Cardiac muscle cell (in vitro differentiated cells and primary cell): ENCODE data around the gene SIRPD. TPM values are rescaled to one million over a fixed set of nuclear protein-coding genes. Genes with fewer than 3 reads are reported as not detected.

Experiments used
- DNase-seq, 2 donors: peaks; one replicate each; pipeline versions ENCODE4 v3.0.0 to v3.0.0-alpha.2; 2010 to 2017; ENCODE audit warnings: low read depth in 1 of 2, low spot score in 1 of 2
- H3K27ac ChIP-seq: fragments of 200-600 bp; sonication (generic); 2 replicates; pipeline ENCODE4 v1.5.1; 2016
- H3K27me3 ChIP-seq: fragments of 200-600 bp; sonication (generic); 2 replicates; pipeline ENCODE4 v1.6.0; 2016; ENCODE audit warnings: control low read depth
- H3K36me3 ChIP-seq: fragments of 200-600 bp; sonication (generic); 2 replicates; pipeline ENCODE4 v1.5.1; 2016; ENCODE audit warnings: control low read depth
- H3K4me1 ChIP-seq: fragments of 200-600 bp; sonication (generic); 2 replicates; pipeline ENCODE4 v1.8.1; 2017; ENCODE audit warnings: low read depth, mild to moderate bottlenecking, mixed run types
- H3K4me3 ChIP-seq: fragments of 200-600 bp; sonication (generic); 2 replicates; pipeline ENCODE4 v1.5.1; 2016; ENCODE audit warnings: mild to moderate bottlenecking
- H3K9me3 ChIP-seq: fragments of 200-600 bp; sonication (generic); 2 replicates; pipeline ENCODE4 v1.5.1; 2017; ENCODE audit warnings: low read depth, mild to moderate bottlenecking, control low read depth
- polyA plus RNA-seq: library from polyadenylated mRNA; unstranded; fragments of >200 nt; fragmentation: Nextera tagmentation; extraction: Ambion mirVana; gene quantifications from 2 replicates; pipeline ENCODE4 v1.2.1, GENCODE V29; 2016
- total RNA-seq: library from RNA; depleted of rRNA; stranded (reverse); fragments of >200 nt; gene quantifications from 2 replicates; pipeline ENCODE4 v1.2.3, GENCODE V29; 2016
- TF ChIP-seq, protein P1 (sequence below): IDR thresholded peaks from 2 replicates; pipeline ENCODE4 v1.5.1; 2012; ENCODE audit warnings: low read depth, mild to moderate bottlenecking, low read length

SIRPD gene
- total and polyA plus RNA-seq, 2 experiments from 2014 or later, result not detected

DNA sequence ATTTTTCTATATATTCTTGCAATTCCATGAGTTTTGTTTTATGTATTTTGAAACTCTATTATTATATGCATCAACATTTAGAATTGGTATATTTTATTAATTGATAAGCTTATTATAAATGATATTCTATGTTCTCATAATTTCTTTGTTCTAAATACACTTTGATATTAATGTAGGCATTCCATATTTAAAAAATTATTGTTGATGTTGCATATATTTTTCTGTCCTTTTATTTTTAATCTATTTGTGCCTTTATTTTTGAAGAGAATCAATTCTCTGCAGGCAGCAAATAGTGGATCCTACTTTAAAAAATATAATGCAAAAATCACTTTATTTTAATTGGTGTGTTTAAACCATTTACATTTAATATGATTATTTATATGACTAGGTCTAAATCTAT is 29.6 kb downstream of the SIRPD start:
- Histone ChIP-seq H3K4me1 (no peaks in the 10 kb centered on the region), H3K4me3 (no peak overlapping the region), H3K27me3 (peaks cover 4% of the 10 kb centered on the region), H3K36me3 (no peaks in the 10 kb centered on the region), H3K27ac (no peak overlapping the region), H3K9me3 (no peaks in the 10 kb centered on the region)
- TF ChIP-seq, protein P1, sequence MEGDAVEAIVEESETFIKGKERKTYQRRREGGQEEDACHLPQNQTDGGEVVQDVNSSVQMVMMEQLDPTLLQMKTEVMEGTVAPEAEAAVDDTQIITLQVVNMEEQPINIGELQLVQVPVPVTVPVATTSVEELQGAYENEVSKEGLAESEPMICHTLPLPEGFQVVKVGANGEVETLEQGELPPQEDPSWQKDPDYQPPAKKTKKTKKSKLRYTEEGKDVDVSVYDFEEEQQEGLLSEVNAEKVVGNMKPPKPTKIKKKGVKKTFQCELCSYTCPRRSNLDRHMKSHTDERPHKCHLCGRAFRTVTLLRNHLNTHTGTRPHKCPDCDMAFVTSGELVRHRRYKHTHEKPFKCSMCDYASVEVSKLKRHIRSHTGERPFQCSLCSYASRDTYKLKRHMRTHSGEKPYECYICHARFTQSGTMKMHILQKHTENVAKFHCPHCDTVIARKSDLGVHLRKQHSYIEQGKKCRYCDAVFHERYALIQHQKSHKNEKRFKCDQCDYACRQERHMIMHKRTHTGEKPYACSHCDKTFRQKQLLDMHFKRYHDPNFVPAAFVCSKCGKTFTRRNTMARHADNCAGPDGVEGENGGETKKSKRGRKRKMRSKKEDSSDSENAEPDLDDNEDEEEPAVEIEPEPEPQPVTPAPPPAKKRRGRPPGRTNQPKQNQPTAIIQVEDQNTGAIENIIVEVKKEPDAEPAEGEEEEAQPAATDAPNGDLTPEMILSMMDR, result no peak
- DNase-seq, result no peak

DNA sequence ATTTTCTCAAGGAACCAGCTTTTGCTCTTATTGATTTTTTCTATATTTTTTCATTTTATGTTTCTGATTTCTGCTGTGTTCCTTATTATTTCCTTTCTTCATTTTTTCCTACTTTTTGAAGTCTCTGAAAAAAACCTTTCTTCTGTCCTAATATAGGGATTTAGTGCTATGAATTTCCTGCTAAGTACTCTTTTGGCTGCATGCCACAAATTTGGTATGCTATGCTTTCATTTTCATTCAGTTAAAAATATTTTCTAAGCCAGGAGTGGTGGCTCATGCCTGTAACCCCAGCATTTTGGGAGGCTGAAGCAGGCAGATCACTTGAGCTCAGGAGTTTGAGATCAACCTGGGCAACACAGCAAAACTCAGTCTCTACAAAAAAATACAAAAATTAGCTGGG is 30.6 kb downstream of the SIRPD start:
- peak in 1 of 2 donors; percentile 43 for DNase-seq
- Histone ChIP-seq H3K36me3 (no peaks in the 10 kb centered on the region), H3K27me3 (peaks cover 4% of the 10 kb centered on the region), H3K4me1 (no peaks in the 10 kb centered on the region), H3K9me3 (no peaks in the 10 kb centered on the region), H3K27ac (no peak overlapping the region), H3K4me3 (no peak overlapping the region)
- TF ChIP-seq, protein P1, result no peak

DNA sequence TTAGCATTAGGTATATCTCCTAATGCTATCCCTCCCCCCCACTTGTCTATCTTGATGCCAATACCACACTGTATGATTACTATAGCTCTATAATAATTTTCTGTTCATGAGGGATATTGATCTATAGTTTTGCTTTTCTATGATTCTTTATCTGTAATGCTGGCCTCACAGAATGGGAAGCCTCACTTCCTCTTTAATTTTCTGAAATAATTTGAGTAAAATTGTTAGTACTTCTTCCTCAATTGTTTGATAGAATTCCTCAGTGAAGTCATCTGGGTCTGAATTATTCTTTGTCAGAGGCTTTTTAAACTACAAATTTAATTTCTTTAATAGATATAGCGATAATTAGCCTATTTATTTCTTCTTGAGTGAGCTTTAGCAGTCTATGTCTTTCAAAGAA is 31.2 kb downstream of the SIRPD start:
- Histone ChIP-seq H3K27me3 (peaks cover 4% of the 10 kb centered on the region), H3K4me1 (no peaks in the 10 kb centered on the region), H3K4me3 (no peak overlapping the region), H3K27ac (no peak overlapping the region), H3K9me3 (no peaks in the 10 kb centered on the region), H3K36me3 (no peaks in the 10 kb centered on the region)
- DNase-seq, result no peak
- TF ChIP-seq, protein P1, result no peak

DNA sequence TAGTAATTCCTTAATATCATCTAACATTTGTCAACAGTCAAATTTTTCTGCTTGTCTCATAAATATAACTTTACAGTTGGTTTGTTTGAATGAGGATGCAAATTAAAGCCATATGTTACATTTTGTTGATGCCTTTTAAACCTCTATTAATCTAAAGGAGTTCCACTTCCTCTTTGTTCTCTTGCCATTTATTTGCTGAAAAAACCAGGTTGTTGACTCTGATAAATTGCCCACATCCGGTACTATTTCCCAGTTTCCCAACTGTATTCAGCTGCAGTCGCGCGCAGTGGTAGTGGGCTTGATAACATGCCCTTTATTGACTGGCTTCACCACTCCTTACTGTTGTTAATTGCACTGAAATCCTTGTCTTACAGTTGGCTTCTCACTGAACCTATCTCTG is 33.5 kb downstream of the SIRPD start:
- TF ChIP-seq, protein P1, result no peak
- no peaks in the 10 kb centered on the region for H3K36me3 ChIP-seq
- no peaks in the 10 kb centered on the region for H3K9me3 ChIP-seq
- H3K4me1 ChIP-seq, result no peaks in the 10 kb centered on the region
- H3K27me3 ChIP-seq, result no peaks in the 10 kb centered on the region
- no peak for DNase-seq
- no peak overlapping the region for H3K4me3 ChIP-seq
- H3K27ac ChIP-seq, result no peak overlapping the region

DNA sequence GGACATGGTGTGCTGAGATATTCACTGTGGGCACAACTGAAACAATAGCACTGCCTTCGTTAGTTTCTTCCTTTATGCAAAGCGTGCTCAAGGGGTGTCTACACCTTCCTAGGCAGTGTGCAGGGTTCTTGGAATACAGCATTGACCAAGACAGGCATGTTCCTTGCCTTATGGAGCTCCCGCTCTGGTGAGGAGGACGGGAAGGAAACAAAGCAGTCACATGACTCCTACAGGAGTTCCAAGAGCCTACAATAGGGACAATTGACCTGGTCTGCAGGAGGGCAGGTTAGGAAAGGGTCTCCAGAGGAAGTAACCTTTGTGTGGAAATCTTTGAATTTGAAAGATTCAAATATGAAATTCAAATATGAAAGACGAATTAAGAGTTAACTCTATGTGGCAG is 40.5 kb downstream of the SIRPD start:
- Histone ChIP-seq H3K4me3 (no peak overlapping the region), H3K4me1 (no peaks in the 10 kb centered on the region), H3K27me3 (peaks cover 3% of the 10 kb centered on the region), H3K9me3 (no peaks in the 10 kb centered on the region), H3K27ac (no peak overlapping the region), H3K36me3 (no peaks in the 10 kb centered on the region)
- DNase-seq, result no peak
- TF ChIP-seq, protein P1, result no peak

DNA sequence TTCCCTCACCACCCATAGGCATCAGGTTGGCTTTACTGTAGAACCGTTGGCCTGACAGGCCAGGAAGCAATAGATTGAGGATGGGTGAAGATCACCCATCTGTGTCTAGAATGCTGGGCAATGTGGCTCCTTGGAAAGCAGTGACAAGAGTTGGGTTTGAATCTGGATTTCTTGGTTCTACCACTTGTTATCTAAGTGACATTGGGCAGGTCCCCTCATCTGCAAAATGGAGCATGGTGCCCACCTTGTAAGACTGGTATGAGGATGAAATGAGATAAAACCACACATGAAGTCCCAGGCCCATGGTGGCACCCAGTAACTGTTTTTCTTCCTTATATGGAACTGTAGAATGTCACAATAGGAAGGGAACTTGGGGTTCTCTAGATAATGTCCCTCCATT is 43.7 kb downstream of the SIRPD start:
- Histone ChIP-seq H3K9me3 (no peaks in the 10 kb centered on the region), H3K4me3 (no peak overlapping the region), H3K27ac (no peak overlapping the region), H3K36me3 (no peaks in the 10 kb centered on the region), H3K4me1 (no peaks in the 10 kb centered on the region), H3K27me3 (peaks cover 17% of the 10 kb centered on the region)
- DNase-seq, result no peak
- TF ChIP-seq, protein P1, result no peak
